Dendritic cell treated with granulocyte-macrophage colony-stimulating factor and Interleukin-4, amounts not matched to agents 40 ng/mL and 50 ng/mL, for 4 days (primary cell): ENCODE results near the gene MADD.

Source experiments
- H3K27ac Mint-ChIP-seq: one replicate; pipeline ENCODE4 v1.8.0; 2022; ENCODE audit warnings: mild to moderate bottlenecking, mixed read lengths
- H3K27me3 Mint-ChIP-seq: one replicate; pipeline ENCODE4 v1.8.0; 2022; ENCODE audit warnings: mild to moderate bottlenecking, mixed read lengths
- H3K36me3 Mint-ChIP-seq: one replicate; pipeline ENCODE4 v1.8.0; 2022; ENCODE audit warnings: low read depth, mixed read lengths
- H3K4me1 Mint-ChIP-seq: one replicate; pipeline ENCODE4 v1.8.0; 2022; ENCODE audit warnings: low read depth, mixed read lengths
- H3K4me3 Mint-ChIP-seq: one replicate; pipeline ENCODE4 v1.8.0; 2022; ENCODE audit warnings: mild to moderate bottlenecking, moderate library complexity, mixed read lengths
- H3K9me3 Mint-ChIP-seq: one replicate; pipeline ENCODE4 v1.8.0; 2022; ENCODE audit warnings: mixed read lengths
- intact Hi-C: fragments of 100-400 bp; cut with micrococcal nuclease; formaldehyde crosslinking; loops from one replicate; pipeline ENCODE4 v1.15.0; 2022

Gene MADD

GRCh38 chr11:47351156-47352126, 81.5 kb downstream of the MADD start:
- Mint-ChIP-seq H3K4me3 (no peak overlapping the region), H3K9me3 (no peaks in the 10 kb centered on the region), H3K27ac (peak overlapping the region; percentile 38), H3K27me3 (no peaks in the 10 kb centered on the region), H3K36me3 (peaks cover 47% of the 10 kb centered on the region), H3K4me1 (peaks cover 4% of the 10 kb centered on the region)
- intact Hi-C loops = no loop called here

- Mint-ChIP-seq H3K27ac (peak within 1 kb of the TSS; percentile 11), H3K27me3 (no peaks in the 10 kb centered on the region), H3K4me1 (peaks cover 4% of the 10 kb centered on the region), H3K4me3 (no peak within 1 kb of the TSS), H3K36me3 (peaks cover 36% of the 10 kb centered on the region), H3K9me3 (no peaks in the 10 kb centered on the region)
- intact Hi-C loops = no loop called here
Measured at GRCh38 chr11:47352556-47352955, 82.6 kb downstream of the MADD start, which contains the start of gene MYBPC3. Gene MYBPC3 (minus strand): TSS chr11:47352702. CDS start chr11:47352647, 55 bp downstream.

- no peaks in the 10 kb centered on the region for H3K27me3 Mint-ChIP-seq
- peaks cover 25% of the 10 kb centered on the region for H3K36me3 Mint-ChIP-seq
- H3K4me3 Mint-ChIP-seq = no peak overlapping the region
- H3K27ac Mint-ChIP-seq = no peak overlapping the region
- intact Hi-C loops = no loop called here
- H3K4me1 Mint-ChIP-seq = peaks cover 4% of the 10 kb centered on the region
- no peaks in the 10 kb centered on the region for H3K9me3 Mint-ChIP-seq
Measured at GRCh38 chr11:47353978-47354774, 84.2 kb downstream of the MADD start.

- H3K27me3 Mint-ChIP-seq = no peaks in the 10 kb centered on the region
- peaks cover 18% of the 10 kb centered on the region for H3K36me3 Mint-ChIP-seq
- no peak overlapping the region for H3K27ac Mint-ChIP-seq
- H3K4me1 Mint-ChIP-seq = peaks cover 4% of the 10 kb centered on the region
- no peaks in the 10 kb centered on the region for H3K9me3 Mint-ChIP-seq
- H3K4me3 Mint-ChIP-seq = no peak overlapping the region
- intact Hi-C loops = no loop called here
Measured at GRCh38 chr11:47354913-47355282, 85.0 kb downstream of the MADD start.

GRCh38 chr11:47355283-47356128, 85.6 kb downstream of the MADD start:
- Mint-ChIP-seq H3K27me3 (no peaks in the 10 kb centered on the region), H3K27ac (no peak overlapping the region), H3K4me3 (no peak overlapping the region), H3K9me3 (no peaks in the 10 kb centered on the region), H3K36me3 (peaks cover 13% of the 10 kb centered on the region), H3K4me1 (peaks cover 4% of the 10 kb centered on the region)
- intact Hi-C loops = no loop called here

GRCh38 chr11:47356129-47356997, 86.4 kb downstream of the MADD start:
- peaks cover 6% of the 10 kb centered on the region for H3K4me1 Mint-ChIP-seq
- no peak overlapping the region for H3K27ac Mint-ChIP-seq
- H3K9me3 Mint-ChIP-seq = no peaks in the 10 kb centered on the region
- no peaks in the 10 kb centered on the region for H3K27me3 Mint-ChIP-seq
- H3K36me3 Mint-ChIP-seq = peaks cover 7% of the 10 kb centered on the region
- H3K4me3 Mint-ChIP-seq = no peak overlapping the region
- intact Hi-C loops = no loop called here

- no peak overlapping the region for H3K27ac Mint-ChIP-seq
- no peaks in the 10 kb centered on the region for H3K27me3 Mint-ChIP-seq
- peaks cover 12% of the 10 kb centered on the region for H3K4me1 Mint-ChIP-seq
- intact Hi-C loops = no loop called here
- H3K4me3 Mint-ChIP-seq = no peak overlapping the region
- peaks cover 7% of the 10 kb centered on the region for H3K36me3 Mint-ChIP-seq
- H3K9me3 Mint-ChIP-seq = no peaks in the 10 kb centered on the region
Measured at GRCh38 chr11:47356998-47357329, 87.0 kb downstream of the MADD start.

- Mint-ChIP-seq H3K27me3 (no peaks in the 10 kb centered on the region), H3K27ac (no peak overlapping the region), H3K9me3 (no peaks in the 10 kb centered on the region), H3K4me3 (no peak overlapping the region), H3K36me3 (peaks cover 5% of the 10 kb centered on the region), H3K4me1 (peaks cover 12% of the 10 kb centered on the region)
- intact Hi-C loops = no loop called here
Measured at GRCh38 chr11:47357985-47358730, 88.2 kb downstream of the MADD start.

GRCh38 chr11:47358731-47359051, 88.8 kb downstream of the MADD start:
- intact Hi-C loops = no loop called here
- peaks cover 11% of the 10 kb centered on the region for H3K36me3 Mint-ChIP-seq
- peaks cover 12% of the 10 kb centered on the region for H3K4me1 Mint-ChIP-seq
- no peaks in the 10 kb centered on the region for H3K27me3 Mint-ChIP-seq
- no peak overlapping the region for H3K27ac Mint-ChIP-seq
- H3K4me3 Mint-ChIP-seq = no peak overlapping the region
- H3K9me3 Mint-ChIP-seq = no peaks in the 10 kb centered on the region

- Mint-ChIP-seq H3K4me3 (no peak overlapping the region), H3K27ac (no peak overlapping the region)
- intact Hi-C loops = no loop called here
Measured at GRCh38 chr11:47359162-47359561, 89.2 kb downstream of the MADD start.

GRCh38 chr11:47359586-47359985, 89.7 kb downstream of the MADD start:
- Mint-ChIP-seq H3K9me3 (no peaks in the 10 kb centered on the region), H3K27ac (no peak overlapping the region), H3K27me3 (no peaks in the 10 kb centered on the region), H3K4me1 (peaks cover 18% of the 10 kb centered on the region), H3K4me3 (no peak overlapping the region), H3K36me3 (peaks cover 20% of the 10 kb centered on the region)
- intact Hi-C loops = no loop called here

More at GRCh38 chr11:47359162-47359561, 89.2 kb downstream of the MADD start:
- no peaks in the 10 kb centered on the region for H3K9me3 Mint-ChIP-seq
- H3K4me1 Mint-ChIP-seq = peaks cover 14% of the 10 kb centered on the region
- peaks cover 15% of the 10 kb centered on the region for H3K36me3 Mint-ChIP-seq
- no peaks in the 10 kb centered on the region for H3K27me3 Mint-ChIP-seq

GRCh38 chr11:47360341-47360740, 90.4 kb downstream of the MADD start:
- intact Hi-C loops = no loop called here
- Mint-ChIP-seq H3K36me3 (peaks cover 27% of the 10 kb centered on the region), H3K27ac (no peak overlapping the region)

More at GRCh38 chr11:47360341-47360740, 90.4 kb downstream of the MADD start:
- Mint-ChIP-seq H3K4me3 (no peak overlapping the region), H3K9me3 (no peaks in the 10 kb centered on the region), H3K4me1 (peaks cover 26% of the 10 kb centered on the region), H3K27me3 (no peaks in the 10 kb centered on the region)
